Gastrocnemius medialis (tissue), 4 donors: ENCODE data around the gene SHB.

Experiments used
- POLR2A ChIP-seq, 2 donors: fragments of 450-650 bp; IDR thresholded peaks; one replicate each; pipeline ENCODE4 v1.6.1; 2017; ENCODE audit warnings: antibody characterized with exemption in 2 of 2, mild to moderate bottlenecking in 2 of 2, moderate library complexity in 2 of 2
- TF ChIP-seq, protein P1 (sequence below), 5 experiments: fragments of 450-650 bp in 3 of 5; fragments of 200-600 bp in 2 of 5; sonication (generic) in 2 of 5; IDR thresholded peaks in 4 of 5; conservative IDR thresholded peaks in 1 of 5; 1 replicate in 4 of 5; 2 replicates in 1 of 5; pipeline ENCODE4 v1.5.1; 2016 to 2019; ENCODE audit warnings: antibody characterized with exemption in 5 of 5, mild to moderate bottlenecking in 3 of 5, moderate library complexity in 3 of 5

DNA sequence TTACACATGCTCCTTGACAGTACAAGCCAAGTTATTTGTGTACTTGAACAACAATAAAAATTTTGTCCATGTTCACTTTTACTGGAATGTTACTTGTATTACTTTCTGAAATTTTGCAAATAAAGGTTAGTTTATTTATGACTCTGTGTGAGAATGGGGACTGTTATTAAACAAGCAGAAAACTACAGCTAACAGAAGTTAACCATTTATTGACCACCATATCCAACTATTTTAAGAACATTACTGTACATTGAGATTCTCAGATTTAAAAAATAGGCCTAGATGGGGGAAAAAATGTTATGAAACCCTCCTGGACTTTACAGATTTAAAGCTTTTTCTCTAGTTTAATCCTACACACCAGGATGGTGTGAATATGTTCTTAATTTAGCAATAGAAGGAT is 166.9 kb downstream of the SHB start:
- TF ChIP-seq, protein P1, sequence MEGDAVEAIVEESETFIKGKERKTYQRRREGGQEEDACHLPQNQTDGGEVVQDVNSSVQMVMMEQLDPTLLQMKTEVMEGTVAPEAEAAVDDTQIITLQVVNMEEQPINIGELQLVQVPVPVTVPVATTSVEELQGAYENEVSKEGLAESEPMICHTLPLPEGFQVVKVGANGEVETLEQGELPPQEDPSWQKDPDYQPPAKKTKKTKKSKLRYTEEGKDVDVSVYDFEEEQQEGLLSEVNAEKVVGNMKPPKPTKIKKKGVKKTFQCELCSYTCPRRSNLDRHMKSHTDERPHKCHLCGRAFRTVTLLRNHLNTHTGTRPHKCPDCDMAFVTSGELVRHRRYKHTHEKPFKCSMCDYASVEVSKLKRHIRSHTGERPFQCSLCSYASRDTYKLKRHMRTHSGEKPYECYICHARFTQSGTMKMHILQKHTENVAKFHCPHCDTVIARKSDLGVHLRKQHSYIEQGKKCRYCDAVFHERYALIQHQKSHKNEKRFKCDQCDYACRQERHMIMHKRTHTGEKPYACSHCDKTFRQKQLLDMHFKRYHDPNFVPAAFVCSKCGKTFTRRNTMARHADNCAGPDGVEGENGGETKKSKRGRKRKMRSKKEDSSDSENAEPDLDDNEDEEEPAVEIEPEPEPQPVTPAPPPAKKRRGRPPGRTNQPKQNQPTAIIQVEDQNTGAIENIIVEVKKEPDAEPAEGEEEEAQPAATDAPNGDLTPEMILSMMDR (IDR thresholded peaks at IDR 0.05 in 4 of 5, conservative IDR thresholded peaks at IDR 0.05 in 1 of 5) = no peak
- no peak for TF ChIP-seq POLR2A (IDR thresholded peaks at IDR 0.05)
